GM19452 (cell line): ENCODE measurements around the gene CATSPERZ.

Experiments
- ATAC-seq: cut with Tn5 transposase; IDR thresholded peaks from one replicate; pipeline ENCODE4 v1.9.1; 2021; ENCODE audit not compliant: unreplicated experiment

Gene CATSPERZ

DNA sequence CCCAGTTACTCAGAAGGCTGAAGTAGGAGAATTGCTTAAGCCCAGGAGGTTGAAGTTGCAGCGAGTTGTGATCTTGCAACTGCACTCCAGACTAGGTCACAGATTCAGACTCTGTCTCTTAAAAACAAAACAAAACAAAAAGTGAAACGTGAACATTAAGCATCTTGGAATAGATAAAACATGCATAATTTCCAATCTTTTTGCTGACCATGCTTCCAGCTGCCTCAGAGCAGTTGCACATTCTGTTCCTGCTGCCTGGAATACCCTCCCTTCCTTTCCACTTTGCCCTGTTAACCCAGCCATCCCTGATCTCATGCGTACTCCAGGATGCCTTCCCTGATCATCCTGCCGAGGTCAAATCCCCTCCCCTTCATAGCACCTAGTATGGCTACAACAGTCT lies 39.1 kb downstream of the CATSPERZ start:
- no peak for ATAC-seq

DNA sequence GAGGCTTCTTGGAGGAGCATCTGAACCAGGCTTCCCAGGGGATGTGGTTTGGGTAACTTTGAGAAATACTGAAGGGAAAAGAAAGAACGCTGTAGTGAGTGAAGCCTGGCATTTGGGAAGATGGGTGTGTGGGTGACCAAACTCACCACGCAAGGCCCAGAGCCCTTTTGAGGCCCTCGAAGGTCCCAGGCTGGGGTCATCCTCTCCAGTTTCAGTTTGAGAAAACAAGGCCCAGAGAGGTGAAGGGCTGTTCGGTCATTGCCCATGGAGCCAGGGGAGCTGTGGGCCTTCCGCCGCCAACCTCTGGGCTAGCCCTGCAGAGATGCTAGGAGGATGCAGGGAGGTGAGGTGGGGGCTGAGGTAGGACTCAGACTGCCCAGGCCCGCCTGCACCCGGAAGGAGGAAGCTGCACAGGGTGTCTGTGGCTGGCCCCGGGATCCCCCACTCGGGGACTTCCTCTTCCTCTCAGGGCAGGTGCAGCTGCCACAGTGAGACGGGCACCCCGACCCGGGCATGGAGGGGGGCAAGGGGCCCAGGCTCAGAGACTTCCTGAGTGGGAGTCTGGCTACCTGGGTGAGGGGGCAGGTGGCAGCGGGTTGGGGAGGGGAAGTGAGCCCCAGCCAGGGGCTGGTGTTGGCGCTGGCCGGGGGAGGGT lies 39.7 kb downstream of the CATSPERZ start, which contains the start of gene CCDC88B:
TSS of gene CCDC88B (plus strand) at position 451 of the 655 bp plus-strand sequence. CDS start at position 514, 63 bp downstream.
- peak; percentile 57 for ATAC-seq

DNA sequence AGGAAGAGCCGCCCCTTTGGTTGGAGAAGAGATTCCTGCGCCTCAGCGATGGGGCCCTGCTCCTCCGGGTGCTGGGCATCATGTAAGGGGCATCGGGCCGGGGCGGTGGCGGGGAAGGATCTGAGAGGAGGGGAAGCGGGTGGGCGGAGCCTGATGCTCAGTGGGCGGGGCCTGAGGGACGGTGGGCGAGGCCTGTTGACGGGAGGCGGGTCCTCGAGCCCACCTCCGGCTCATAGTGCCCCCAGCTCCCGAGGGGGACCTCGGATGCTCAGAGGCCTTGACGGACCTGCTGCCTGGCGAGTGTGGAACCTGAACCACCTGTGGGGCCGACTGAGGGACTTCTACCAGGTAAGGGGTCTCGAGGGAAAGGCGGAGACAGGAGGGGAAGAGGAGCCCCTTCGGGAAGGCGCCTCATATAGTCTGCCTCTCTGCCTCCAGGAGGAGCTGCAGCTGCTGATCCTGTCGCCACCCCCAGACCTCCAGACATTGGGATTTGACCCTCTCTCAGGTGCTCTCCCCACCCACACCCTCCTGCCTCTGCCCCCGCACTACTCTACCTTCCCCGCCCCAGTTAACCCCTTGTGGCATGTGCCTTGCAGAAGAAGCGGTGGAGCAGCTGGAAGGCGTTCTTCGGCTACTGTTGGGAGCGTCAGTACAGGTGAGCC lies 40.6 kb downstream of the CATSPERZ start:
- ATAC-seq = no peak

DNA sequence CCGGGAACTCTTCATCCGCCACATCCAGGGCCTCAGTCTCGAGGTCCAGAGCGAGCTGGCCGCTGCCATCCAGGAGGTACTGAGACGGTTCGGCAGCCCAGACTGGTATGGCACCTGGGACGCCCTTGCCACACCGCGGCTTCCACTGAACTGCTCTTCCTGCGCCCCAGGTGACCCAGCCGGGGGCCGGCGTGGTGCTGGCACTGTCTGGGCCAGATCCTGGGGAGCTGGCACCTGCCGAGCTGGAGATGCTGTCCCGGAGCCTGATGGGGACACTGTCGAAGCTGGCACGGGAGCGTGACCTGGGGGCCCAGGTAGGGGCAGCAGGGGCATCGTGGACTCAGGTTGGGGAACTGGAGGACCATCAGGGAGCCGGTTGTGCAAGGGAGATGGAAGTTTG lies 41.3 kb downstream of the CATSPERZ start:
- ATAC-seq = no peak

DNA sequence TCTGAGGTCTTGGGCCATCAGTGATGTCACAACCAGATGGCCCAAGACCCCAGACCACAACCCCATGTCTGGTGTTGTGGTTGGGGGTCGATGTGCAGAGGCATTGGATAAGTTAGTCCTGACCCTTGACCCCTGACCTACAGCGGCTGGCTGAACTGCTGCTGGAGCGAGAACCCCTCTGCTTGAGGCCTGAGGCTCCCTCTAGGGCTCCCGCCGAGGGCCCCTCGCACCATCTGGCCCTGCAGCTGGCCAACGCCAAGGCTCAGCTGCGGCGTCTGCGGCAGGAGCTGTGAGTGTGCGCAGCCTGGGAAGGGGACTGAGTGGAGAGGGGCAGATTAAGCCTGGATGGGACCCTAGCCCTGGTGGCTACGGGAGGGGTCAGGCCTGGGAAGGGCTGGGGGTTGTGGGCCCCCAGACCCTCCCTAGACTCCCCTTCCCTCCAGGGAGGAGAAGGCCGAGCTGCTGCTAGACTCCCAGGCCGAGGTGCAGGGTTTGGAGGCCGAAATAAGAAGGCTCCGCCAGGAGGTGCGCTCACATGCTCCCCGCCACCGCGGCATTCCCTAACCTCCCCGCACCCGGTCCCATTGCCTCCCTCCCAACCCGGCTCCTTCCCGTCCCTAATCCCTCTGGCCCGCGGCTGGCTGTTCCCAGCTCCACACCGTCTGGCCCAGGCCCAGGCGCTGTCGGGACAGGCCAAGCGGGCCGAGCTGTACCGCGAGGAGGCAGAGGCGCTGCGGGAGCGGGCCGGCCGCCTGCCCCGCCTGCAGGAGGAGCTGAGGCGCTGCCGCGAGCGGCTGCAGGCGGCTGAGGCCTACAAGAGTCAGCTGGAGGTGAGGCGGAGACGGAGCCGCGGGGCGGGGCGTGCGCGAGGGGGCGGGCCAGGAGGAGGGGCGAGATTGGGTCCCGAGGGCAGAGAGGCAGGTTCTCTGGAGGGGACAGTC lies 42.0 kb downstream of the CATSPERZ start:
- no peak for ATAC-seq

DNA sequence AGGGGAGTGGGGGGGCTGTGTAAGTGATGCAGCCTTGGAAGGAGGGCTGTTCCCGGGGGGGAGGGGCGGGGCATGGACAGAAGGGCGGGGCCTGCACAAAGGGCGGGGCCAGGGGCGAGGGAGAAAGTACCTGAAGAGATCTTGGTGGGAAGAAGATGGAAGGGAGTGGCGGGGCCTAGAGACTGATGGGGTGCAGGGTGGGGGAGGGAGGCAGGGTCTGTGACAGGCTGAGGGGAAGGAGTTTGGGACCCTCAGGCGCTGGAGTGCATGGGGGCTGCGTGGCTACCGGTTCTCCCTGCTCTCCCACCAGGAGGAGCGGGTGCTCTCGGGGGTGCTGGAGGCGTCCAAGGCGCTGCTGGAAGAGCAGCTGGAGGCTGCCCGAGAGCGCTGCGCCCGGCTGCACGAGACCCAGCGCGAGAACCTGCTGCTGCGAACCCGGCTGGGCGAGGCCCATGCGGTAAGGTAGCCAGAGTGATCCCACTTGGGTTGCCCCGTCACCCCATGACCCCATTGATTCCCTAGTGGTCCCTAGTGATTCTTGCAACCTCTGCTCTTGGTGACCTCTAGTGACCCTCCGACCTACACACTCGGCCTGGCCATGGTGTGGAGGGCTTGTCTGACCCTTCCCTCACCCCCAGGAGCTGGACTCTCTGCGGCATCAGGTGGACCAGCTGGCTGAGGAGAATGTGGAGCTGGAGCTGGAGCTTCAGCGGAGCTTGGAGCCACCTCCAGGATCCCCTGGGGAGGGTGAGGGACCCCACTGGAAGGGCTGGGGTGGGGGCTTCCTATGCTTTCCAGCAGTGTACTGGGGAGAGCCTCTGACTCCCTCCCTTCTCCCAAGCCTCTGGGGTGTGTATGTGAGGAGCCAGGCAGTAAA lies 42.9 kb downstream of the CATSPERZ start:
- ATAC-seq = no peak

DNA sequence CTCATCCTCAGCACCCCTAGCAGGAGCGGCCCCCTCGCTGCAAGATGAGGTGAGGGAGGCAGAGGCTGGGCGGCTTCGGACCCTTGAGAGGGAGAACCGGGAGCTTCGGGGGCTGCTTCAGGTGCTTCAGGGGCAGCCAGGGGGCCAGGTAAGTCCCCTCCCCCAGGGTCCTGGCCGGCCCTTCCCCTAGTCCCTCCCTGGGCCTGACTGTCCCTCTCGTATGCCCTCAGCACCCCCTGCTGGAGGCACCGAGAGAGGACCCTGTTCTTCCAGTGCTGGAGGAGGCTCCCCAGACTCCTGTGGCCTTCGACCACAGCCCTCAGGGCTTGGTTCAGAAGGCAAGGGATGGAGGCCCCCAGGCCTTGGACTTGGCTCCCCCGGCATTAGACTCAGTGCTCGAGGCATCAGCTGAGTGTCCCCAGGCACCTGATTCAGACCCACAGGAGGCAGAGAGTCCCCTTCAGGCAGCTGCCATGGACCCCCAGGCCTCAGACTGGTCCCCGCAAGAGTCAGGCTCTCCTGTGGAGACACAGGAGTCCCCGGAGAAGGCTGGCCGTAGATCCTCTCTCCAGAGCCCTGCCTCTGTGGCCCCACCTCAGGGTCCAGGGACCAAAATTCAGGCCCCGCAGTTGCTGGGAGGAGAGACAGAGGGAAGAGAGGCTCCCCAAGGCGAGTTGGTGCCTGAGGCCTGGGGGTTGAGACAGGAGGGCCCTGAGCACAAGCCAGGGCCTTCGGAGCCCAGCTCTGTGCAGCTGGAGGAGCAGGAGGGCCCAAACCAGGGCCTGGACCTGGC lies 43.8 kb downstream of the CATSPERZ start:
- ATAC-seq = no peak

DNA sequence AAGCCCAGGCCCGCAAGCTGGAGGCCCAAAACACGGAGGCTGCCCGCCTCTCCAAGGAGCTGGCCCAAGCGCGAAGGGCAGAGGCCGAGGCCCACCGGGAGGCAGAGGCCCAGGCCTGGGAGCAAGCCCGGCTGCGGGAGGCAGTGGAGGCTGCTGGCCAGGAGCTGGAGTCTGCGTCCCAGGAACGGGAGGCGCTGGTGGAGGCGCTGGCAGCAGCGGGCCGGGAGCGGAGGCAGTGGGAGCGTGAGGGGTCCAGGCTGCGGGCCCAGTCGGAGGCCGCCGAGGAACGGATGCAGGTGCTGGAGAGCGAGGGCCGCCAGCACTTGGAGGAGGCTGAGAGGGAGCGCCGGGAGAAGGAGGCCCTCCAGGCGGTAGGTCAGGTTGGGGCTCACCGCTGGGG lies 44.6 kb downstream of the CATSPERZ start:
- no peak for ATAC-seq

DNA sequence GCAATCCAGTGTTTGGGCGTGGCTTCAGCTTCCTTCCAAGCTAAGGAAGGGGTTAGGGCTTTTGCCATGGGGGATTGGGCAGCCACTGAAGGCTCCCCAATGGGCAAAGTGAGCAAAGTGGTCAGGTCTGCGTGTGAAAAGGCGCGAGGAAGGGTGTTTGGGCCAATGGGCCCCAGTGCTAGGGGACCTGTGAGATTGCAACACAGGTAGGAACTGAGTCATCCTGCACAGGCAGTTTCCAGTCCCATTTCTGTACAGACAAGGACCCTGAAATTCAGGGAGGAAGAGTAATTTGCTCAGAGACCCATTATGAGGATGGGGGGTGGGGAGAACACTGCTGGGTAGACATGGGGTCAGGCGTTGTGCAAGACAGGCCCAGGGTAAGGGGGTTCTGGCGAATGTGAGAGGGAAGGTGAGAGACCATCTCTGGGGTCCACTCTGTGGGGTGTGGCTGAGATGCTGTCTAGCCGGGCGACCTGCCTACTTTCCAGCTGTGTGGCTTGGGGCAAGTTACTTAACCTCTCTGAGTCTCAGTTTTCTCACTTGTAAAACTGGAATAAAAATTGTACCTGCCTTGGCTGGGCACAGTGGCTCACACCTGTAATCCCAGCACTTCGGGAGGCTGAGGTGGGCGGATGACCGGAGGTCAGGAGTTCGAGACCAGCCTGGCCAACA lies 47.2 kb downstream of the CATSPERZ start:
- ATAC-seq = no peak

DNA sequence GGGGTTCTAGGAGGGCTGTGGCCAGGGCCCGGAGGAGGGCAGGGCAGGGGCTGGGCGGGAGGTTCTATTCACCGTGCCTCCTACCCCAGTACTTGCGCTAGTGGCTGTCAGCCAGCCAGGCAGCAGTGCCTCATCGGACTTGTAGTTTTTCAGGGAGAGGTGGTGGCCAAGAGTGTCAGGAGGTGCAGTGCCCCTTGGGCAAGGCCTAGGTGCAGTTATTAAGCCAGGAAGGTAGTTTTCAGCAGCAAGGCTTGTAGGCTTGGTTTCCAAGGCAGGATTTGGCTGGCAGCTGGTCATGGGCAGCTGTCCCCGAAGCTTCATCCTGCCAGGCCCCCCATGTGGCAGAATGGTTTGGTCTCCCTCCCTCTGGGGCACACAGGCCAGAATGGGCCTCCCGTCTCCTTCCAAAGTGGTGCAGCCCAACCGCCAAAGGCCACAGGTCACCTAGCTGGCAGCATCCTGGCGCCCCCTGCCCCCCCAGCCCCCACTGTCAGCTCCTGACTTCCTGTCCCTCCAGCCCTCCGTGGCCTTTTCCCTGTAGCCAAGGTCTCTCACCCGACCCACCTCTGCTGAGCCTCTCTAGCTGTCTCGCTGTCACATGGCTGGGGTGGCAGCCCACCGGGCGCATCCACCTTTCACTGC lies 48.3 kb downstream of the CATSPERZ start:
- no peak for ATAC-seq

DNA sequence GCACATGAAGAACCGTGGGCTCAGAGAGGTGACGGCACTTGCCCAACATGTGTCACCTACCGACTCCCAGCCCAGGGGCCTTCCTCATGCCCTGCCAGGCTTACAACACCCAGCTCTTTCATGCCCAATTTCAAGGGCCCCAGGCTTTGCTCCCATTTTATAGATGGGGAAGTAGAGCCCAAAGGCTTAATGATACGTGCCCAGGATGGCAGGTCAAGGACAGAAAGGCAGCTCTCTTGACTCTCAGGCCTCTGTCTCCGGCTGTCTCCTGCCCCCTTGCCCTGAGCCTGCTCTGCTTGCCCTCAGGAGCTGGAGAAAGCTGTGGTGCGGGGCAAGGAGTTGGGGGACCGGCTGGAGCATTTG lies 48.8 kb downstream of the CATSPERZ start:
- ATAC-seq = no peak

DNA sequence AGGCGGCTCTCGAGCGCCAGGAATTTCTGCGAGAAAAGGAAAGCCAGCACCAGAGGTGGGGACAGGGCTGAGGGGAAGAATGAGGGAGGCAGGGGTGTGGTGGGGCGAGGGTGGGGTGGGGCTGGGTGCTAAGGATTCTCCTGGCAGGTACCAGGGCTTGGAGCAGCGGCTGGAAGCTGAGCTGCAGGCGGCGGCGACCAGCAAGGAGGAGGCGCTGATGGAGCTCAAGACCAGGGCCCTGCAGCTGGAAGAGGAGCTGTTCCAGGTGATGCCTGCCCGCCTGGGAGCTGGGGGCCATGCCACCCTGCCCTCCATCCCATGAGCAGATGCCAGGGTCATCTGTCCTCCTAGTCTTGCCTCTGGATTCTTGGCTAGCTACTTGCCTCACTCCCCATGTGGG lies 49.2 kb downstream of the CATSPERZ start:
- ATAC-seq = no peak

DNA sequence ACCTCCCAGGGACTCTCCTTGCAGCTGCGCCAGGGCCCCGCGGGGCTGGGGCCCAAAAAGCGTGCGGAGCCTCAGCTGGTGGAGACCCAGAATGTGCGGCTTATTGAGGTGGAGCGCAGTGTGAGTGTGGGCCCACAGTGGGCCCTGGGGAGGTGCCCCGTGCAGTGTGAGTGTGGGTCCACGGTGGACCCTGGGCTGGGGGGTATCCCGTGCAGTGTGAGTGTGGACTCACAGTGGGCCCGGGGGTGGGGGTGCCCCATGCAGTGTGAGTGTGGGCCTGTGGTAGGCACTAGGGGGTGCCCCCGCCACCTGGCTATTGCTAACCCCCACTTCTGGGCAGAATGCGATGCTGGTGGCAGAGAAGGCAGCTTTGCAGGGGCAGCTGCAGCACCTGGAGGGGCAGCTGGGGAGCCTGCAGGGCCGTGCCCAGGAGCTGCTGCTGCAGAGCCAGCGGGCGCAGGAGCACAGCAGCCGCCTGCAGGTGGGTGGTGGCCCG lies 51.0 kb downstream of the CATSPERZ start:
- no peak for ATAC-seq

DNA sequence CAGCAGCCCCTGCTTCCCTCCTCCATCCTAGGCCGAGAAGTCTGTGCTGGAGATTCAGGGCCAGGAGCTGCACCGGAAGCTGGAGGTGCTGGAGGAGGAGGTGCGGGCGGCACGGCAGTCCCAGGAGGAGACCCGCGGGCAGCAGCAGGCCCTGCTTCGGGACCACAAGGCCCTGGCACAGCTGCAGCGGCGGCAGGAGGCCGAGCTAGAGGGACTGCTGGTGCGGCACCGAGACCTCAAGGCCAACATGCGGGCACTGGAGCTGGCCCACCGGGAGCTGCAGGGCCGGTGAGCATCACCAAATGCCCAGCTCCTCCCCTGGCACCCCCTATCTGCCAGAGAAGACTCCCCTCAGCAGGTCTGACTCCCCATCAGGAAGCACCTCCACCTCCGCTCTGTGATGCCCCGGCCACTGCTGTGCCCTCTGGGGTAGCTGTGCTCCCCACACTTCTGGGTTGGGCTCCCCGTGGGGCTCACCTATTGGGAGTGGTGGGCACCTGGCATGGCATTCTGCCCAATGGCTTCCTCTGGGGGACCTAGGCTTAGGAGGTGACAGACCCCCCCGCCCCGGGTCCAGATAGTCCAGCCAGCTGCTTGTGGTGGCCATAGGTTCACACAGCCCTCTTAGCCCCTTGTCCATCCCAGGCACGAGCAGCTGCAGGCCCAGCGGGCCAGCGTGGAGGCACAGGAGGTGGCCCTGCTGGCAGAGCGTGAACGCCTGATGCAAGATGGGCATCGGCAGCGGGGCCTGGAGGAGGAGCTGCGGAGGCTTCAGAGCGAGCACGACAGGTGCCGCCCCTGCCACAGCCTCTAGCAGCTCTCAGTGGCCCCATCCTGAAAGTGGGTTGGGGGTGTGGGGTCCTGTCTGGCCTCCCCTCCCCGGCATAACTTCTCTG lies 52.2 kb downstream of the CATSPERZ start:
- no peak for ATAC-seq

DNA sequence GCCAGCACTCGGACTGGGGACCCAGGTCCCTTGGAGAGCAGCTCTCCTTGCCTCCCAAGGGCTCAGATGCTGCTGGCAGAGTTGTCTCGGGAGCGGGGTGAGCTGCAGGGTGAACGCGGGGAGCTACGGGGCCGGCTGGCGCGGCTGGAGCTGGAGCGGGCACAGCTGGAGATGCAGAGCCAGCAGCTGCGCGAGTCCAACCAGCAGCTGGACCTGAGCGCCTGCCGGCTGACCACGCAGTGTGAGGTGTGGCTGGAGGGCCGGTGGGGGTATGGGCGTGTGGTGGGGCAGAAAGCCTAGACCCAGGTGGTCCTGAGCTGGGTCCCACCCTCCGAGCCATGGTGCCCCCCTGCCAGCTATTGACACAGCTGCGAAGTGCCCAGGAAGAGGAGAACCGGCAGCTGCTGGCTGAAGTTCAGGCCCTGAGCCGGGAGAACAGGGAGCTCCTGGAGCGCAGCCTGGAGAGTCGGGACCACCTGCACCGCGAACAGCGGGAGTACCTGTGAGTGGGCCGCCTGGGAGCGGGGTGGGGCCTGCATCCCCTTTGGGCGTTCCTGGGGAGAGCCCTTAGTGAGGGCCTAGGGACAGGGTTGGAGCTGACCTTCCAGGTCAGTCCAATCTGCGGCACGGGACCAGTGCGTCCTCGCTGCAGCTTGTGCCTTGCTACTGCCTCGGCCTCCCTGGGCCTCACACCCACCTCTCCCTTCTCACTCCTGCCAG lies 53.0 kb downstream of the CATSPERZ start:
- no peak for ATAC-seq

DNA sequence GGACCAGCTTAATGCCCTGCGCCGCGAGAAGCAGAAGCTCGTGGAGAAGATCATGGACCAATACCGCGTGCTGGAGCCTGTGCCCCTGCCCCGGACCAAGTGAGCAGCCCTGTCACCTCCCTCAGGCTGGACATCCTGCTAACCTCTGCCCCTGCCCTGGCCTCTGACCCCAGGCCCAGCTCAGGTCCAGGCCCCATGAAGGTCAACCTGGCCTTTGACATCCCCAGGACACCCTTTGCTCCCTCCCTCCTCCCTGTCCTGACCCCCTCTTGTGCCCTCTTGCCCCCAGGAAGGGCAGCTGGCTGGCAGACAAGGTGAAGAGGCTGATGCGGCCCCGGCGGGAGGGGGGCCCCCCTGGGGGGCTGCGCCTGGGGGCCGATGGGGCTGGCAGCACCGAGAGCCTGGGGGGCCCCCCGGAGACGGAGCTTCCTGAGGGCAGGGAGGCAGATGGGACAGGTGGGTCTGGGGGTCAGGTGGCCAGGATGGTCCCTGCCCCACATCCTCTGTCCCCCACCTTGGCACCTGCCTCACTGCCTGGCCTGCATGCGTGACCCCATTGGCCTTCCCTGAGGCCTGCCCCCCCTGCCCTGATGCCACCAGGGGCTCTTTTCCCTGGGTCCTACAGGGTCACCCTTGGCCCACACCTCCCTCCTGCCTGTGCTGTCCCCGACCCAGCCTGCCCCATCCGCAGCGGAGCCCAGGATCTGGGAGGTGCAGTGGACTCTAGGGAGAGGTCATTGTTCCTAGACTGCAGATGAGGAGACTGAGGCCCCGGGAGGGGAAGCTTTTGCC lies 53.8 kb downstream of the CATSPERZ start:
- ATAC-seq = no peak
